GM23338 (cell line): ENCODE results near the gene PLSCR4. TPM values are rescaled to one million over a fixed set of nuclear protein-coding genes. Genes with fewer than 3 reads are reported as not detected.

Source experiments
- ATAC-seq: fragments of 200-7000 bp; cut with Tn5 transposase; 3 replicates; pipeline ENCODE4 v1.9.1; 2020
- DNase-seq: peaks from one replicate; pipeline ENCODE4 v3.0.0-alpha.2; 2015; ENCODE audit warnings: low spot score
- H2AFZ ChIP-seq: fragments of 200-600 bp; sonication (generic); 2 replicates; pipeline ENCODE4 v1.8.0; 2016; ENCODE audit warnings: antibody characterized with exemption, mild to moderate bottlenecking, moderate library complexity
- H3F3A ChIP-seq: fragments of 200-600 bp; sonication (generic); replicated peaks from 2 replicates; pipeline ENCODE4 v1.8.0; 2017; ENCODE audit warnings: antibody characterized with exemption, mixed run types, low read depth
- H3K27ac ChIP-seq: fragments of 200-600 bp; sonication (generic); 2 replicates; pipeline ENCODE4 v1.6.1; 2016; ENCODE audit warnings: low read depth
- H3K27me3 ChIP-seq: fragments of 200-600 bp; sonication (generic); 2 replicates; pipeline ENCODE4 v1.8.0; 2016; ENCODE audit warnings: mild to moderate bottlenecking, mixed run types, moderate library complexity; ENCODE audit not compliant: insufficient read depth
- H3K36me3 ChIP-seq: fragments of 200-600 bp; sonication (generic); 2 replicates; pipeline ENCODE4 v1.8.0; 2016; ENCODE audit warnings: mild to moderate bottlenecking; ENCODE audit not compliant: insufficient read depth
- H3K4me1 ChIP-seq: fragments of 200-600 bp; sonication (generic); 2 replicates; pipeline ENCODE4 v1.8.0; 2016; ENCODE audit warnings: mild to moderate bottlenecking, moderate library complexity; ENCODE audit not compliant: insufficient read depth
- H3K4me2 ChIP-seq: fragments of 200-600 bp; sonication (generic); 2 replicates; pipeline ENCODE4 v1.7.1; 2017; ENCODE audit warnings: mixed run types
- H3K4me3 ChIP-seq: fragments of 200-600 bp; sonication (generic); 2 replicates; pipeline ENCODE4 v1.6.1; 2016; ENCODE audit warnings: mixed run types
- H3K79me2 ChIP-seq: fragments of 200-600 bp; sonication (generic); replicated peaks from 2 replicates; pipeline ENCODE4 v1.8.0; 2017; ENCODE audit warnings: mild to moderate bottlenecking; ENCODE audit not compliant: insufficient read depth
- H3K9me2 ChIP-seq: fragments of 200-600 bp; sonication (generic); 2 replicates; pipeline ENCODE4 v1.8.0; 2017; ENCODE audit not compliant: insufficient read depth
- H4K20me1 ChIP-seq: fragments of 200-600 bp; sonication (generic); replicated peaks from 2 replicates; pipeline ENCODE4 v1.8.0; 2017; ENCODE audit warnings: mild to moderate bottlenecking; ENCODE audit not compliant: insufficient read depth
- H3K27ac Mint-ChIP-seq: 2 replicates; pipeline ENCODE4 v1.8.0; 2020; ENCODE audit warnings: inconsistent platforms, mild to moderate bottlenecking, moderate library complexity, mixed read lengths
- H3K27me3 Mint-ChIP-seq: 3 replicates; pipeline ENCODE4 v1.8.0; 2022; ENCODE audit warnings: low read depth, mild to moderate bottlenecking, moderate library complexity, mixed read lengths, inconsistent platforms; ENCODE audit not compliant: insufficient read depth, poor library complexity
- H3K36me3 Mint-ChIP-seq: 3 replicates; pipeline ENCODE4 v1.8.0; 2021; ENCODE audit warnings: low read depth, mild to moderate bottlenecking, inconsistent platforms, moderate library complexity, mixed read lengths
- H3K4me1 Mint-ChIP-seq: 3 replicates; pipeline ENCODE4 v1.8.0; 2020; ENCODE audit warnings: mild to moderate bottlenecking, inconsistent platforms, mixed read lengths
- H3K4me3 Mint-ChIP-seq: 3 replicates; pipeline ENCODE4 v1.8.0; 2021; ENCODE audit warnings: moderate library complexity, mild to moderate bottlenecking, inconsistent platforms, mixed read lengths
- H3K9me3 Mint-ChIP-seq: 3 replicates; pipeline ENCODE4 v1.8.0; 2020; ENCODE audit warnings: moderate library complexity, mild to moderate bottlenecking, inconsistent platforms, mixed read lengths
- EZH2 ChIP-seq: fragments of 200-600 bp; sonication (generic); IDR thresholded peaks from one replicate; pipeline ENCODE4 v1.8.0; 2017; ENCODE audit warnings: antibody characterized with exemption, mild to moderate bottlenecking, low read depth; ENCODE audit not compliant: unreplicated experiment
- POLR2AphosphoS5 ChIP-seq: IDR thresholded peaks from 2 replicates; pipeline ENCODE4 v1.6.1; 2016; ENCODE audit warnings: antibody characterized with exemption, low read depth
- REST ChIP-seq: IDR thresholded peaks from one replicate; pipeline ENCODE4 v1.6.1; 2018; ENCODE audit warnings: antibody characterized with exemption; ENCODE audit not compliant: unreplicated experiment
- ZNF114 ChIP-seq: fragments of 250-450 bp; sonication (Bioruptor Pico); IDR thresholded peaks from 2 replicates; pipeline ENCODE4 v1.5.0; 2020; ENCODE audit warnings: mild to moderate bottlenecking, moderate library complexity
- ZNF331 ChIP-seq: fragments of 250-450 bp; sonication (Bioruptor Pico); IDR thresholded peaks from 2 replicates; pipeline ENCODE4 v1.5.0; 2020; ENCODE audit warnings: low read depth, mild to moderate bottlenecking, moderate library complexity
- polyA plus RNA-seq: library from polyadenylated mRNA; unstranded; fragments of >200 nt; fragmentation: Nextera tagmentation; extraction: Ambion mirVana; gene quantifications from 2 replicates; pipeline ENCODE4 v1.2.1, GENCODE V29; 2016
- total RNA-seq: library from RNA; depleted of rRNA; stranded (reverse); fragments of >200 nt; shearing (Covaris generic); gene quantifications from 2 replicates; pipeline ENCODE4 v1.2.3, GENCODE V29; 2014
- TF ChIP-seq, protein P1 (sequence below): IDR thresholded peaks from 2 replicates; pipeline ENCODE4 v1.6.1; 2016; ENCODE audit warnings: antibody characterized with exemption
- TF ChIP-seq, protein P2 (sequence below), 2 experiments: fragments of 200-600 bp in 1 of 2; sonication (generic) in 1 of 2; conservative IDR thresholded peaks; 2 replicates each; pipeline versions ENCODE4 v1.5.1 to v1.6.1; 2016 to 2017; ENCODE audit warnings: antibody characterized with exemption in 2 of 2, low read depth in 2 of 2, mild to moderate bottlenecking in 2 of 2, moderate library complexity in 1 of 2
- TF ChIP-seq, protein P3 (sequence below): fragments of 250-450 bp; sonication (Bioruptor Pico); IDR thresholded peaks from 2 replicates; pipeline ENCODE4 v1.5.0; 2020; ENCODE audit warnings: mild to moderate bottlenecking, moderate library complexity

PLSCR4 gene
- total and polyA plus RNA-seq, 2 experiments from 2014 or later, result 1.4 to 5.2 TPM

GRCh38 chr3:146196789-146197188 lies 54.1 kb downstream of the PLSCR4 start (continued):
- TF ChIP-seq, protein P1, sequence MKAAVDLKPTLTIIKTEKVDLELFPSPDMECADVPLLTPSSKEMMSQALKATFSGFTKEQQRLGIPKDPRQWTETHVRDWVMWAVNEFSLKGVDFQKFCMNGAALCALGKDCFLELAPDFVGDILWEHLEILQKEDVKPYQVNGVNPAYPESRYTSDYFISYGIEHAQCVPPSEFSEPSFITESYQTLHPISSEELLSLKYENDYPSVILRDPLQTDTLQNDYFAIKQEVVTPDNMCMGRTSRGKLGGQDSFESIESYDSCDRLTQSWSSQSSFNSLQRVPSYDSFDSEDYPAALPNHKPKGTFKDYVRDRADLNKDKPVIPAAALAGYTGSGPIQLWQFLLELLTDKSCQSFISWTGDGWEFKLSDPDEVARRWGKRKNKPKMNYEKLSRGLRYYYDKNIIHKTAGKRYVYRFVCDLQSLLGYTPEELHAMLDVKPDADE, result no peak
- TF ChIP-seq, protein P2, sequence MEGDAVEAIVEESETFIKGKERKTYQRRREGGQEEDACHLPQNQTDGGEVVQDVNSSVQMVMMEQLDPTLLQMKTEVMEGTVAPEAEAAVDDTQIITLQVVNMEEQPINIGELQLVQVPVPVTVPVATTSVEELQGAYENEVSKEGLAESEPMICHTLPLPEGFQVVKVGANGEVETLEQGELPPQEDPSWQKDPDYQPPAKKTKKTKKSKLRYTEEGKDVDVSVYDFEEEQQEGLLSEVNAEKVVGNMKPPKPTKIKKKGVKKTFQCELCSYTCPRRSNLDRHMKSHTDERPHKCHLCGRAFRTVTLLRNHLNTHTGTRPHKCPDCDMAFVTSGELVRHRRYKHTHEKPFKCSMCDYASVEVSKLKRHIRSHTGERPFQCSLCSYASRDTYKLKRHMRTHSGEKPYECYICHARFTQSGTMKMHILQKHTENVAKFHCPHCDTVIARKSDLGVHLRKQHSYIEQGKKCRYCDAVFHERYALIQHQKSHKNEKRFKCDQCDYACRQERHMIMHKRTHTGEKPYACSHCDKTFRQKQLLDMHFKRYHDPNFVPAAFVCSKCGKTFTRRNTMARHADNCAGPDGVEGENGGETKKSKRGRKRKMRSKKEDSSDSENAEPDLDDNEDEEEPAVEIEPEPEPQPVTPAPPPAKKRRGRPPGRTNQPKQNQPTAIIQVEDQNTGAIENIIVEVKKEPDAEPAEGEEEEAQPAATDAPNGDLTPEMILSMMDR (conservative IDR thresholded peaks at IDR 0.05; ENCODE audit: low read depth in 2 of 2), result no peak
- TF ChIP-seq ZNF331 (CRISPR knock-in tag) (no peak), POLR2AphosphoS5 (no peak), REST (no peak), EZH2 (no peak)

DNA sequence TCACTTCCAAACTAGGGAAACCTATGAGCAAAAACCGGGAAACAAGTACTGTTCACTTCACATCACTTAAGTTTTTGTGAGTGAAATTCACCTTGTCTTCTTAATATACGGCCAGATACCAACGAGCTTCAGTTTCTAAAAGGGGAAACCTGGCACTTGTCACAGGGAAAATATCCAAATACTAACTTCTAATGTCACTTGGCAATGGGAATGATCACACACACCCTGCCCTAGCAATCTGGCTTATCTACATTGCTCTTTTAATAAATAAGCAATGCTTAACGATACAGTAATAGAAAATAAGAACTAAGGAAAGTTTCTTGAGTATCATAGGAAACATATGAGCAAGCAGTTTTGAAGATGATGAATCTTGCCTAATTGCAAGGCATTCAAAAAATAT lies 55.3 kb downstream of the PLSCR4 start:
- no peaks in the 10 kb centered on the region for H3K27me3 ChIP-seq
- no peak overlapping the region for H3K27ac ChIP-seq
- TF ChIP-seq ZNF114, result no peak
- no peak for TF ChIP-seq POLR2AphosphoS5
- TF ChIP-seq, protein P3, sequence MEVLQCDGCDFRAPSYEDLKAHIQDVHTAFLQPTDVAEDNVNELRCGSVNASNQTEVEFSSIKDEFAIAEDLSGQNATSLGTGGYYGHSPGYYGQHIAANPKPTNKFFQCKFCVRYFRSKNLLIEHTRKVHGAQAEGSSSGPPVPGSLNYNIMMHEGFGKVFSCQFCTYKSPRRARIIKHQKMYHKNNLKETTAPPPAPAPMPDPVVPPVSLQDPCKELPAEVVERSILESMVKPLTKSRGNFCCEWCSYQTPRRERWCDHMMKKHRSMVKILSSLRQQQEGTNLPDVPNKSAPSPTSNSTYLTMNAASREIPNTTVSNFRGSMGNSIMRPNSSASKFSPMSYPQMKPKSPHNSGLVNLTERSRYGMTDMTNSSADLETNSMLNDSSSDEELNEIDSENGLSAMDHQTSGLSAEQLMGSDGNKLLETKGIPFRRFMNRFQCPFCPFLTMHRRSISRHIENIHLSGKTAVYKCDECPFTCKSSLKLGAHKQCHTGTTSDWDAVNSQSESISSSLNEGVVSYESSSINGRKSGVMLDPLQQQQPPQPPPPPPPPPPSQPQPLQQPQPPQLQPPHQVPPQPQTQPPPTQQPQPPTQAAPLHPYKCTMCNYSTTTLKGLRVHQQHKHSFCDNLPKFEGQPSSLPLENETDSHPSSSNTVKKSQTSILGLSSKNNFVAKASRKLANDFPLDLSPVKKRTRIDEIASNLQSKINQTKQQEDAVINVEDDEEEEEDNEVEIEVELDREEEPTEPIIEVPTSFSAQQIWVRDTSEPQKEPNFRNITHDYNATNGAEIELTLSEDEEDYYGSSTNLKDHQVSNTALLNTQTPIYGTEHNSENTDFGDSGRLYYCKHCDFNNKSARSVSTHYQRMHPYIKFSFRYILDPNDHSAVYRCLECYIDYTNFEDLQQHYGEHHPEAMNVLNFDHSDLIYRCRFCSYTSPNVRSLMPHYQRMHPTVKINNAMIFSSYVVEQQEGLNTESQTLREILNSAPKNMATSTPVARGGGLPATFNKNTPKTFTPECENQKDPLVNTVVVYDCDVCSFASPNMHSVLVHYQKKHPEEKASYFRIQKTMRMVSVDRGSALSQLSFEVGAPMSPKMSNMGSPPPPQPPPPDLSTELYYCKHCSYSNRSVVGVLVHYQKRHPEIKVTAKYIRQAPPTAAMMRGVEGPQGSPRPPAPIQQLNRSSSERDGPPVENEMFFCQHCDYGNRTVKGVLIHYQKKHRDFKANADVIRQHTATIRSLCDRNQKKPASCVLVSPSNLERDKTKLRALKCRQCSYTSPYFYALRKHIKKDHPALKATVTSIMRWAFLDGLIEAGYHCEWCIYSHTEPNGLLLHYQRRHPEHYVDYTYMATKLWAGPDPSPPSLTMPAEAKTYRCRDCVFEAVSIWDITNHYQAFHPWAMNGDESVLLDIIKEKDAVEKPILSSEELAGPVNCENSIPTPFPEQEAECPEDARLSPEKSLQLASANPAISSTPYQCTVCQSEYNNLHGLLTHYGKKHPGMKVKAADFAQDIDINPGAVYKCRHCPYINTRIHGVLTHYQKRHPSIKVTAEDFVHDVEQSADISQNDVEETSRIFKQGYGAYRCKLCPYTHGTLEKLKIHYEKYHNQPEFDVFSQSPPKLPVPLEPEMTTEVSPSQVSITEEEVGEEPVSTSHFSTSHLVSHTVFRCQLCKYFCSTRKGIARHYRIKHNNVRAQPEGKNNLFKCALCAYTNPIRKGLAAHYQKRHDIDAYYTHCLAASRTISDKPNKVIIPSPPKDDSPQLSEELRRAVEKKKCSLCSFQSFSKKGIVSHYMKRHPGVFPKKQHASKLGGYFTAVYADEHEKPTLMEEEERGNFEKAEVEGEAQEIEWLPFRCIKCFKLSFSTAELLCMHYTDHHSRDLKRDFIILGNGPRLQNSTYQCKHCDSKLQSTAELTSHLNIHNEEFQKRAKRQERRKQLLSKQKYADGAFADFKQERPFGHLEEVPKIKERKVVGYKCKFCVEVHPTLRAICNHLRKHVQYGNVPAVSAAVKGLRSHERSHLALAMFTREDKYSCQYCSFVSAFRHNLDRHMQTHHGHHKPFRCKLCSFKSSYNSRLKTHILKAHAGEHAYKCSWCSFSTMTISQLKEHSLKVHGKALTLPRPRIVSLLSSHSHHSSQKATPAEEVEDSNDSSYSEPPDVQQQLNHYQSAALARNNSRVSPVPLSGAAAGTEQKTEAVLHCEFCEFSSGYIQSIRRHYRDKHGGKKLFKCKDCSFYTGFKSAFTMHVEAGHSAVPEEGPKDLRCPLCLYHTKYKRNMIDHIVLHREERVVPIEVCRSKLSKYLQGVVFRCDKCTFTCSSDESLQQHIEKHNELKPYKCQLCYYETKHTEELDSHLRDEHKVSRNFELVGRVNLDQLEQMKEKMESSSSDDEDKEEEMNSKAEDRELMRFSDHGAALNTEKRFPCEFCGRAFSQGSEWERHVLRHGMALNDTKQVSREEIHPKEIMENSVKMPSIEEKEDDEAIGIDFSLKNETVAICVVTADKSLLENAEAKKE (CRISPR knock-in tag), result no peak
- TF ChIP-seq, protein P1, result no peak

More for the DNA sequence above, 55.3 kb downstream of the PLSCR4 start:
- no peak for DNase-seq
- no peaks in the 10 kb centered on the region for H3K4me1 Mint-ChIP-seq
- H3K36me3 ChIP-seq, result no peaks in the 10 kb centered on the region
- H3K4me3 ChIP-seq, result no peak overlapping the region
- no peaks in the 10 kb centered on the region for H3F3A ChIP-seq
- H3K27me3 Mint-ChIP-seq, result no peaks in the 10 kb centered on the region
- H3K79me2 ChIP-seq, result no peaks in the 10 kb centered on the region
- no peaks in the 10 kb centered on the region for H3K4me1 ChIP-seq
- ATAC-seq, result no peak
- no peak overlapping the region for H2AFZ ChIP-seq
- H3K27ac Mint-ChIP-seq, result no peak overlapping the region
- no peak overlapping the region for H3K4me3 Mint-ChIP-seq
- H3K36me3 Mint-ChIP-seq, result no peaks in the 10 kb centered on the region
- no peaks in the 10 kb centered on the region for H3K9me2 ChIP-seq
- no peaks in the 10 kb centered on the region for H4K20me1 ChIP-seq
- no peaks in the 10 kb centered on the region for H3K9me3 Mint-ChIP-seq
- no peak overlapping the region for H3K4me2 ChIP-seq
